K562 (cell line): ENCODE results near the gene PI4KA. TPM values are rescaled to one million over a fixed set of nuclear protein-coding genes. Genes with fewer than 3 reads are reported as not detected.

Experiments
- ERF ChIP-seq: fragments of 450-650 bp; formaldehyde crosslinking; IDR thresholded peaks from 2 replicates; pipeline ENCODE4 v1.4.0; 2020; ENCODE audit warnings: mild to moderate bottlenecking, mixed read lengths
- GTF2E2 ChIP-seq: fragments of 200-800 bp; sonication (Bioruptor generic); IDR thresholded peaks from 2 replicates; pipeline ENCODE4 v1.6.1; 2016; ENCODE audit warnings: missing genetic modification characterization, missing compliant biosample characterization
- GTF2F1 ChIP-seq: IDR thresholded peaks from 2 replicates; pipeline ENCODE4 v1.6.1; 2011; ENCODE audit warnings: low read depth, low read length, improper control_type of control experiment
- LEF1 ChIP-seq: fragments of 450-650 bp; IDR thresholded peaks from 2 replicates; pipeline ENCODE4 v1.6.1; 2016; ENCODE audit warnings: mild to moderate bottlenecking
- POLR2H ChIP-seq: IDR thresholded peaks from 2 replicates; pipeline ENCODE4 v1.6.1; 2016; ENCODE audit warnings: missing genetic modification characterization, low read depth, mild to moderate bottlenecking, control low read depth, missing compliant biosample characterization, moderate library complexity
- PTTG1 ChIP-seq: fragments of 450-650 bp; IDR thresholded peaks from 2 replicates; pipeline ENCODE4 v1.6.1; 2016; ENCODE audit warnings: low read depth, mild to moderate bottlenecking, missing genetic modification characterization, missing compliant biosample characterization
- PURB ChIP-seq: sonication (generic); formaldehyde crosslinking; IDR thresholded peaks from 2 replicates; pipeline ENCODE4 v1.9.0; 2021; ENCODE audit warnings: low read depth, mild to moderate bottlenecking, missing genetic modification reagents
- RBM34 ChIP-seq: fragments of 200-400 bp; formaldehyde crosslinking; IDR thresholded peaks from 2 replicates; pipeline ENCODE4 v1.6.1; 2018; ENCODE audit warnings: low read length, borderline replicate concordance; ENCODE audit not compliant: insufficient read depth
- SAFB ChIP-seq: fragments of 200-400 bp; formaldehyde crosslinking; IDR thresholded peaks from 2 replicates; pipeline ENCODE4 v1.6.1; 2017; ENCODE audit warnings: low read depth, low read length, borderline replicate concordance
- SPI1 ChIP-seq: IDR thresholded peaks from 2 replicates; pipeline ENCODE4 v1.6.1; 2011; ENCODE audit warnings: low read depth, low read length, control low read depth, borderline replicate concordance
- STAT5A ChIP-seq: IDR thresholded peaks from 2 replicates; pipeline ENCODE4 v1.6.1; 2012; ENCODE audit warnings: low read length, inconsistent platforms, borderline replicate concordance
- TAF1 ChIP-seq: IDR thresholded peaks from 2 replicates; pipeline ENCODE4 v1.6.1; 2011; ENCODE audit warnings: mild to moderate bottlenecking, low read length, moderate library complexity; ENCODE audit not compliant: insufficient read depth, control insufficient read depth, severe bottlenecking; ENCODE audit errors: extremely low read depth
- TEAD1 ChIP-seq, 2 experiments: fragments of 450-650 bp in 1 of 2; sonication (generic) in 1 of 2; formaldehyde crosslinking; IDR thresholded peaks; 2 replicates each; pipeline versions ENCODE4 v1.4.0 to v1.8.0; 2020 to 2022; ENCODE audit warnings: mild to moderate bottlenecking in 2 of 2, missing genetic modification reagents in 1 of 2
- TSC22D4 ChIP-seq: fragments of 450-650 bp; IDR thresholded peaks from 2 replicates; pipeline ENCODE4 v1.6.1; 2016; ENCODE audit warnings: missing genetic modification characterization, missing biosample characterization, control low read depth
- U2AF2 ChIP-seq: fragments of 200-400 bp; formaldehyde crosslinking; optimal IDR thresholded peaks from 2 replicates; pipeline ENCODE3; 2017; ENCODE audit warnings: low read depth, mild to moderate bottlenecking, low read length
- ZNF124 ChIP-seq: sonication (generic); formaldehyde crosslinking; IDR thresholded peaks from 2 replicates; pipeline ENCODE4 v1.8.1; 2022; ENCODE audit warnings: missing genetic modification reagents
- ZNF165 ChIP-seq: fragments of 250-450 bp; sonication (Bioruptor Pico); IDR thresholded peaks from 2 replicates; pipeline ENCODE4 v1.4.0; 2020; ENCODE audit warnings: borderline replicate concordance
- ZNF253 ChIP-seq: fragments of 250-450 bp; sonication (Bioruptor Pico); conservative IDR thresholded peaks from 2 replicates; pipeline ENCODE4 v1.6.1; 2021; ENCODE audit warnings: mild to moderate bottlenecking
- ZNF507 ChIP-seq: conservative IDR thresholded peaks from 2 replicates; pipeline ENCODE4 v1.6.1; 2017; ENCODE audit warnings: missing genetic modification characterization, missing compliant biosample characterization
- ZNF551 ChIP-seq: fragments of 250-450 bp; sonication (Bioruptor Pico); IDR thresholded peaks from 2 replicates; pipeline ENCODE4 v1.5.0; 2021; ENCODE audit warnings: mild to moderate bottlenecking, moderate library complexity
- polyA plus RNA-seq, 8 experiments: library from polyadenylated mRNA; depleted of rRNA in 4 of 8; stranded (reverse) in 5 of 8; unstranded in 3 of 8; fragments of >200 nt; fragmentation: Nextera tagmentation in 2 of 8; fragmentation: Illumina TruSeq in 1 of 8; extraction: Ambion mirVana in 2 of 8; extraction: Trizol in 1 of 8; gene quantifications; 2 replicates each; pipeline versions ENCODE4 v1.2.1 to v1.2.3, GENCODE V29; 2011 to 2014; ENCODE audit warnings: inconsistent platforms in 1 of 8, missing spikeins in 1 of 8
- total RNA-seq, 7 experiments: library from RNA; depleted of rRNA in 6 of 7; stranded (reverse); fragments of >200 nt in 6 of 7; fragmentation: Illumina TruSeq in 2 of 7; extraction: Trizol in 2 of 7; gene quantifications; 2 replicates each; pipeline versions ENCODE4 v1.2.1 to v1.2.3, GENCODE V29; 2011 to 2021; ENCODE audit warnings: low replicate concordance in 1 of 7
- TF ChIP-seq, protein P1 (sequence below): fragments of 450-650 bp; formaldehyde crosslinking; conservative IDR thresholded peaks from 2 replicates; pipeline ENCODE4 v1.4.0; 2022; ENCODE audit warnings: mild to moderate bottlenecking, missing genetic modification characterization
- TF ChIP-seq, protein P2 (sequence below): fragments of 450-650 bp; formaldehyde crosslinking; IDR thresholded peaks from 2 replicates; pipeline ENCODE4 v1.4.0; 2022; ENCODE audit warnings: missing genetic modification characterization
- TF ChIP-seq, protein P3 (sequence below): fragments of 250-450 bp; sonication (Bioruptor Pico); IDR thresholded peaks from 2 replicates; pipeline ENCODE4 v1.4.0; 2020
- TF ChIP-seq, protein P4 (sequence below): sonication (generic); formaldehyde crosslinking; IDR thresholded peaks from 2 replicates; pipeline ENCODE4 v1.9.0; 2022; ENCODE audit warnings: mild to moderate bottlenecking, missing genetic modification reagents
- TF ChIP-seq, protein P5 (sequence below): sonication (generic); formaldehyde crosslinking; IDR thresholded peaks from 2 replicates; pipeline ENCODE4 v1.8.1; 2023; ENCODE audit warnings: mild to moderate bottlenecking, missing genetic modification reagents, moderate library complexity

The PI4KA gene
- total and polyA plus RNA-seq, 9 of the 15 experiments (the other 6 are each of a cell fraction or from before 2014, with no cell fraction given), result 7.3 to 187 (median 84.7) TPM

DNA sequence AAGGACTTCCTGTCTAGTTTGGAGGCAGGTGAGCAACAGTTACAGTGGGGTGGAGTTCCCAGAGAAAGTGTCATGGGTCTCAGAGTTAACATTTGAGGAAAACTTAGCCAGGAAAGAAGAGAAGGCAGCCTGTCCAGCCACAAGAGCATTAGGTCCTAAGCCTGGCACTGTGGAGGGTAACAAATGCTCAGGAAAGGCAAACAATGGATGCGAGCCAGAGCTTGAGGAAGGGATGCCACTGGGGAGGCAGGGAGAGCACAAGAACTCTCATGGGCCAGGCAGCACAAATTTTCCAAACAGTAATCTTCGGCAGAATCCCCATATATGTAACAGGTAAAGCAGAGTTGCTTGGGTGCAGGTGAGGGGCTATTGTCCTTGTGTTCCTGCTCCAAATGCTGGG, 92.7 kb downstream of the PI4KA start (continued):
- TF ChIP-seq PTTG1 (tag), result no peak
- TF ChIP-seq TEAD1 (CRISPR knock-in tag; IDR thresholded peaks at IDR 0.05), result no peak
- no peak for TF ChIP-seq TSC22D4
- no peak for TF ChIP-seq ZNF253 (CRISPR knock-in tag)
- no peak for TF ChIP-seq TAF1
- no peak for TF ChIP-seq PURB (CRISPR knock-in tag)
- no peak for TF ChIP-seq ZNF551 (CRISPR knock-in tag)
- TF ChIP-seq, protein P1, sequence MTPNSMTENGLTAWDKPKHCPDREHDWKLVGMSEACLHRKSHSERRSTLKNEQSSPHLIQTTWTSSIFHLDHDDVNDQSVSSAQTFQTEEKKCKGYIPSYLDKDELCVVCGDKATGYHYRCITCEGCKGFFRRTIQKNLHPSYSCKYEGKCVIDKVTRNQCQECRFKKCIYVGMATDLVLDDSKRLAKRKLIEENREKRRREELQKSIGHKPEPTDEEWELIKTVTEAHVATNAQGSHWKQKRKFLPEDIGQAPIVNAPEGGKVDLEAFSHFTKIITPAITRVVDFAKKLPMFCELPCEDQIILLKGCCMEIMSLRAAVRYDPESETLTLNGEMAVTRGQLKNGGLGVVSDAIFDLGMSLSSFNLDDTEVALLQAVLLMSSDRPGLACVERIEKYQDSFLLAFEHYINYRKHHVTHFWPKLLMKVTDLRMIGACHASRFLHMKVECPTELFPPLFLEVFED, result 0 out of 2 replicates have a peak, but pooled peaks have one; percentile 39
- TF ChIP-seq, protein P2, sequence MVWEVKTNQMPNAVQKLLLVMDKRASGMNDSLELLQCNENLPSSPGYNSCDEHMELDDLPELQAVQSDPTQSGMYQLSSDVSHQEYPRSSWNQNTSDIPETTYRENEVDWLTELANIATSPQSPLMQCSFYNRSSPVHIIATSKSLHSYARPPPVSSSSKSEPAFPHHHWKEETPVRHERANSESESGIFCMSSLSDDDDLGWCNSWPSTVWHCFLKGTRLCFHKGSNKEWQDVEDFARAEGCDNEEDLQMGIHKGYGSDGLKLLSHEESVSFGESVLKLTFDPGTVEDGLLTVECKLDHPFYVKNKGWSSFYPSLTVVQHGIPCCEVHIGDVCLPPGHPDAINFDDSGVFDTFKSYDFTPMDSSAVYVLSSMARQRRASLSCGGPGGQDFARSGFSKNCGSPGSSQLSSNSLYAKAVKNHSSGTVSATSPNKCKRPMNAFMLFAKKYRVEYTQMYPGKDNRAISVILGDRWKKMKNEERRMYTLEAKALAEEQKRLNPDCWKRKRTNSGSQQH (CRISPR knock-in tag), result no peak
- no peak for TF ChIP-seq LEF1
- no peak for TF ChIP-seq POLR2H (tag)
- TF ChIP-seq ZNF507, result no peak
- no peak for TF ChIP-seq SAFB
- TF ChIP-seq, protein P3, sequence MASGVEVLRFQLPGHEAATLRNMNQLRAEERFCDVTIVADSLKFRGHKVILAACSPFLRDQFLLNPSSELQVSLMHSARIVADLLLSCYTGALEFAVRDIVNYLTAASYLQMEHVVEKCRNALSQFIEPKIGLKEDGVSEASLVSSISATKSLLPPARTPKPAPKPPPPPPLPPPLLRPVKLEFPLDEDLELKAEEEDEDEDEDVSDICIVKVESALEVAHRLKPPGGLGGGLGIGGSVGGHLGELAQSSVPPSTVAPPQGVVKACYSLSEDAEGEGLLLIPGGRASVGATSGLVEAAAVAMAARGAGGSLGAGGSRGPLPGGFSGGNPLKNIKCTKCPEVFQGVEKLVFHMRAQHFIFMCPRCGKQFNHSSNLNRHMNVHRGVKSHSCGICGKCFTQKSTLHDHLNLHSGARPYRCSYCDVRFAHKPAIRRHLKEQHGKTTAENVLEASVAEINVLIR (CRISPR knock-in tag), result no peak
- TF ChIP-seq GTF2F1, result no peak
- TF ChIP-seq, protein P4, sequence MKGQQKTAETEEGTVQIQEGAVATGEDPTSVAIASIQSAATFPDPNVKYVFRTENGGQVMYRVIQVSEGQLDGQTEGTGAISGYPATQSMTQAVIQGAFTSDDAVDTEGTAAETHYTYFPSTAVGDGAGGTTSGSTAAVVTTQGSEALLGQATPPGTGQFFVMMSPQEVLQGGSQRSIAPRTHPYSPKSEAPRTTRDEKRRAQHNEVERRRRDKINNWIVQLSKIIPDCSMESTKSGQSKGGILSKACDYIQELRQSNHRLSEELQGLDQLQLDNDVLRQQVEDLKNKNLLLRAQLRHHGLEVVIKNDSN, result 0 out of 2 replicates have a peak, but pooled peaks have one; percentile 1
- TF ChIP-seq STAT5A, result no peak
- no peak for TF ChIP-seq RBM34
- no peak for TF ChIP-seq U2AF2
- TF ChIP-seq ERF (CRISPR knock-in tag), result no peak
- no peak for TF ChIP-seq GTF2E2
- TF ChIP-seq, protein P5, sequence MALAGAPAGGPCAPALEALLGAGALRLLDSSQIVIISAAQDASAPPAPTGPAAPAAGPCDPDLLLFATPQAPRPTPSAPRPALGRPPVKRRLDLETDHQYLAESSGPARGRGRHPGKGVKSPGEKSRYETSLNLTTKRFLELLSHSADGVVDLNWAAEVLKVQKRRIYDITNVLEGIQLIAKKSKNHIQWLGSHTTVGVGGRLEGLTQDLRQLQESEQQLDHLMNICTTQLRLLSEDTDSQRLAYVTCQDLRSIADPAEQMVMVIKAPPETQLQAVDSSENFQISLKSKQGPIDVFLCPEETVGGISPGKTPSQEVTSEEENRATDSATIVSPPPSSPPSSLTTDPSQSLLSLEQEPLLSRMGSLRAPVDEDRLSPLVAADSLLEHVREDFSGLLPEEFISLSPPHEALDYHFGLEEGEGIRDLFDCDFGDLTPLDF, result 0 out of 2 replicates have a peak, but pooled peaks have one; percentile 18
- peak; percentile 58; the same call in 1 of the 2 replicates for TF ChIP-seq ZNF124 (CRISPR knock-in tag)
- no peak for TF ChIP-seq ZNF165 (CRISPR knock-in tag)
- TF ChIP-seq SPI1, result peak; percentile 10; the same call in 1 of the 2 replicates
